Stimulated activated naive CD8-positive, alpha-beta T cell treated with anti-CD3 and anti-CD28 coated beads, Interleukin-15, Interleukin-2, amounts not matched to agents 100 U/mL and 50 U/mL, for 24 hours (primary cell): ENCODE measurements around the gene CPZ.
"Not testable (repeated sequence)": the region's sequence is repeated elsewhere in the genome, so short reads cannot be mapped to it uniquely, and the experiment has no call there.

Experiments
- ATAC-seq: fragments of 150-1000 bp; cut with Tn5 transposase; one replicate; pipeline ENCODE4 v1.10.0; 2021
- DNase-seq: peaks from one replicate; pipeline ENCODE4 v3.0.0; 2021

The CPZ gene

DNA sequence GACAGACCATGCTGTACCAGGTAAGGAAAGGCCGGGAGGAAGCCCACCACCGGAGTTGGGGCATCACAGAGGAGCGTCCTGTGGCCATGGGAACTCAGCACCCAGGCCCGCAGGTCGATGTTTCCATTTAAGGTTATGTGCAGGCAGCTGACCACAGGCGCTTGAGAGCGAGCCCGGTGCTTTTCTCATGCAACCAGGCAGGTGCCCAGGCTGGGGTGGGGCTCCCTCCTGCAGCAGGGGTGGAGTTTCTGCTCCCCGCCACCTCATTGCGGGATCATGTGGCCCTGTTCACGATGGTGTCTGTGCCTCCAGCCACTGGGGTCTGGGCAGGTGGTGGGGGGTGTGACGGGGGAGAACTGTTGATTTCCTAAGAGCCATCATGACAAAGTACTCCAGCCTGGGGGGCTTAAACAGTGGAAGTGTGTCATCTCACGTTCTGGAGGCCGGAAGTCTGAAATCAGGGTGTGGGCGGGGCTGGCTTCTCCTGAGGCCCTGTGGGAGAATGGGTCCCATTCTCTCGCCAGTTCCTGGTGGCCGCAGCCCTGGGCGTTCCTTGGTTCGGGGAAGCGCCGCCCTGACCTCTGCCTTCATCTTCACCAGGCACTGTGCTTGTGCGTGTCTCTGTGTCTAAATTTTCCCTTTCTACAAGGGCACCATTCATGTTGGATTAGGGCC is 60.9 kb downstream of the CPZ start:
- ATAC-seq: no peak

DNA sequence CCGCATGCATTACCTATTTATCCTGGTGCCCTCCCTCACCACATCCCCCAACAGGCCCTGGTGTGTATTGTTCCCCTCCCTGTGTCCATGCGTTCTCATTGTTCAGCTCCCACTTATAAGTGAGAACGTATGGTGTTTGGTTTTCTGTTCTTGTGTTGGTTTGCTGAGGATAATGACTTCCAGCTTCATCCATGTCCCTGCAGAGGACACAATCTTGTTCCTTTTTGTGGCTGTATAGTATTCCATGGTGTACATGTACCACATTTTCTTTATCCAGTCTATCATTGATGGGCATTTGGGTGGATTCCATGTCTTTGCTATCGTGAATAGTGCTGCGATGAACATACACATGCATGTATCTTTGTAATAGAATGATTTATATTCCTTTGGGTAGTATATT is 61.6 kb downstream of the CPZ start:
- DNase-seq: not testable (repeated sequence)

More for the DNA sequence above, 60.9 kb downstream of the CPZ start:
- DNase-seq: no peak

GRCh38 chr4:8655411-8656184 is 63.0 kb downstream of the CPZ start:
- DNase-seq: no peak
- no peak for ATAC-seq

More for the DNA sequence above, 61.6 kb downstream of the CPZ start:
- ATAC-seq: not testable (repeated sequence)

- DNase-seq (no peak), ATAC-seq (no peak)
These were observed 63.6 kb downstream of the CPZ start for GRCh38 chr4:8656185-8656517.

DNA sequence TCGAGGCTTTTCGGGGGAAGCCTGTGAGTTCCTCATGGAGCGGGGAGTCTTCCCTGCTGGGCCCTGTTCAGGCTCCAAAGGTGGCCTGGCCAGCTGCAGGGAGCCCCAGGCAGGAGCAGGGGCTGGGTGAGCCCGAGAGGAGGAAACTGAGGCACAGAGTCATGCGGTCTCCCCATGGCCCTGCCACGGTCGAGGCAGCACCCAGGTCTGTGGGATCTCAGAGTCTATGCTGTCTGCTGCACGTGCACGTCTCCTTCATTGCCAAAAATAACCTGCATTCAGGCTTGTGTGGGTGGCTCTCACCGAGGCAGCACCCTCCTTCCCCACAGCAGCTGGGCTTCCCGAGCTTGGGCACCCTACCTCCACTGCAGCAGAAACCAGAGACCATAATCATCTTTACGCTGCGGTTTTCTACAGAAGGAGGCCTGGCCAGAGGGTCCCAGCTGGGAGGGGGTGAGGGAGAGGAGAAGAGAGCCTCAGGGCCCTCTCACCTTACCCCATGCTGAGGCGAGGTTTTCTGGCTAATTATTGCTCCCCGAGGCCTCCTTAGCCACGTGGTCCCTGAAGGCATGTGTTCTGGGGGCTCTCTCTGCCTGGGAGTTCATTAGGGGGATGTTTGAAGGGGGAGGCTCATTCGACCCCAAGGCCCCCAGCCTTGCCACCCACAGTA is 64.3 kb downstream of the CPZ start:
- DNase-seq (no peak), ATAC-seq (no peak)

GRCh38 chr4:8657381-8658088 is 65.0 kb downstream of the CPZ start:
- DNase-seq (no peak), ATAC-seq (no peak)

DNA sequence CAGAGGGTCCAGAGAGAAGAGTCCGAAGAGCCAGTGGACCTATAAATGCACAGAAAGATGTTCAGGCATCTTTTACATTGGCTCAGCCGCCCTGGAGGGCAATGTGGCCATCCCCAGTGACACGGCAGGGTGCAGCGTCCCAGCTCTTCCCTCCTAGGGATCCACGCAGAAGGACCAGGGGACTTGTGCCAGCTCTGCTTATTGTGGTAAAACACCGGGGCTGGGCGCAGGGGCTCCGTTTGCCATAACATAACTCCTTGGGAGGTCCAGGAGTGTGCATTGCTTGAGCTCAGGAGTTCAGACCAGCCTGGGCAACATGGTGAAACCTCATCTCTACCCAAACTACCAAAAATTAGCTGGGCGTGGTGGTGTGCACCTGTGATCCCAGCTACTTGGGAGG is 70.2 kb downstream of the CPZ start:
- DNase-seq: no peak
- ATAC-seq: no peak

- DNase-seq (no peak), ATAC-seq (no peak)
These were observed 71.7 kb downstream of the CPZ start for GRCh38 chr4:8664031-8664805.

DNA sequence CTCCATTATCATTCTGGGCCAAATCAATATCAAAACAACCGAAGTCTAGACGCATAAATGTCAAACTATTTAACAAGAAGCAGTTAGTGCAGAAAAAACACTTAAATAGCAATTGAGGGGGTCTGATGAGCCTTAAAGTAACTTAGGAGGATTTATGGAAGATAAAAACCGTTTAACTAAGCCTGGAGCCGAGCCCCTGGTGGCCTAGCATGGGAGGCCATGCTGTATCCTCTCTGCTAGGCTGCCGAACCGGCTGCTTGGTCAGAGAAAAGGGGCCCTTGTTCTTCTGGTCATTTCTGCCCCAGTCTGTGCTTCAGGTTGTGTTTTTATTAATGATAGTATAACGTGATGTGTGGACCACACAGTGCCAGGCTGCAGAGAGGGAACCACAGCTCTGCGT is 72.4 kb downstream of the CPZ start:
- DNase-seq (no peak), ATAC-seq (no peak)

- no peak for DNase-seq
- no peak for ATAC-seq
These were observed 73.1 kb downstream of the CPZ start for GRCh38 chr4:8665406-8666360.

DNA sequence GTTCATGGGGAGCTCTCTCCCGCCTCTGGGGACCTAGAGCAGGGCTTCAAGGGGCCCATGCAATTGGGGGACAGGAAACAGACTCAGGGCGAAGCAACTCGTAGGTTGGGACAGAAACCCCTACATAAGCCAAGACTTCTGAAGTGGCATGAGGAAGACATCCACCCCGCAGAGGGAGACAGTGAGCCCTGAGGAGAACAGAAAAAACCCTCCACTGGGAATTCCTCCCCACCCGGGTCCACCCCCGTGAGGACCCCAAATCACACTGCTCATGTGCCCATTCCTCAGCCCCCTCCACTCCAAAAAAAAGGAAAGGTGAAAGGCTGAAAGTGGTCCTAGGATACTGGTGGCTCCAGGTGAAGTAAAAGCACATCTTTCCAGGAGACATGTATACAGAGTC is 74.0 kb downstream of the CPZ start:
- DNase-seq (no peak), ATAC-seq (no peak)
